HEK293 (cell line): Measurements from ENCODE around the gene BPIFB4.

Experiments
- CTCF ChIA-PET: fragments of 350-600 bp; formaldehyde crosslinking; extraction: SDS; loops from one replicate; lab custom pipeline; 2021; ENCODE audit warnings: antibody characterized with exemption; lab: Yijun Ruan, JAX
- POLR2A ChIA-PET: fragments of 300-600 bp; formaldehyde crosslinking; extraction: SDS; loops from one replicate; lab custom pipeline; 2020; ENCODE audit warnings: antibody characterized with exemption, inconsistent platforms; lab: Yijun Ruan, JAX
- H3K27ac ChIP-seq: fragments of 200-500 bp; sonication (Bioruptor generic); 2 replicates; pipeline ENCODE4 v1.5.1; 2014; ENCODE audit warnings: low read depth, low read length, control low read depth, inconsistent platforms; ENCODE audit errors: extremely low read depth
- H3K36me3 ChIP-seq, 2 experiments: fragments of 200-500 bp in 1 of 2; sonication (Bioruptor generic) in 1 of 2; 1 replicate in 1 of 2; 2 replicates in 1 of 2; pipeline ENCODE4 v1.5.1; 2014 to 2017; ENCODE audit warnings: inconsistent platforms in 2 of 2, low read length in 2 of 2; ENCODE audit not compliant: control insufficient read depth in 2 of 2, insufficient read depth in 1 of 2
- H3K4me1 ChIP-seq: fragments of 200-500 bp; sonication (Bioruptor generic); 2 replicates; pipeline ENCODE4 v1.5.1; 2014; ENCODE audit warnings: mild to moderate bottlenecking, low read length, inconsistent platforms; ENCODE audit not compliant: control insufficient read depth, insufficient read depth
- H3K4me3 ChIP-seq: 2 replicates; pipeline ENCODE4 v1.5.1; 2011; ENCODE audit warnings: low read depth, mild to moderate bottlenecking, control low read depth, low read length, moderate library complexity
- H3K9me3 ChIP-seq: fragments of 200-500 bp; sonication (Bioruptor generic); 2 replicates; pipeline ENCODE4 v1.5.1; 2014; ENCODE audit warnings: low read depth, low read length, inconsistent platforms; ENCODE audit not compliant: control insufficient read depth, insufficient read depth
- HOXA7 ChIP-seq: sonication (generic); formaldehyde crosslinking; IDR thresholded peaks from 2 replicates; pipeline ENCODE4 v1.8.1; 2022; ENCODE audit warnings: missing genetic modification reagents, borderline replicate concordance
- HOXD13 ChIP-seq: sonication (generic); formaldehyde crosslinking; IDR thresholded peaks from 2 replicates; pipeline ENCODE4 v1.8.0; 2022; ENCODE audit warnings: missing genetic modification reagents, borderline replicate concordance
- IKZF3 ChIP-seq: fragments of 450-650 bp; IDR thresholded peaks from 2 replicates; pipeline ENCODE4 v1.5.0; 2018; ENCODE audit warnings: missing biosample characterization, mild to moderate bottlenecking, missing genetic modification characterization, moderate library complexity
- KLF16 ChIP-seq: fragments of 450-650 bp; formaldehyde crosslinking; IDR thresholded peaks from 2 replicates; pipeline ENCODE4 v1.5.1; 2017; ENCODE audit warnings: missing biosample characterization, missing genetic modification characterization
- KLF17 ChIP-seq: fragments of 450-650 bp; formaldehyde crosslinking; IDR thresholded peaks from 2 replicates; pipeline ENCODE4 v1.5.1; 2016; ENCODE audit warnings: missing biosample characterization, missing genetic modification characterization
- KLF8 ChIP-seq: fragments of 450-650 bp; formaldehyde crosslinking; IDR thresholded peaks from 2 replicates; pipeline ENCODE4 v1.5.1; 2016; ENCODE audit warnings: missing biosample characterization, missing genetic modification characterization
- TCF7L2 ChIP-seq: IDR thresholded peaks from 2 replicates; pipeline ENCODE4 v1.6.1; 2011; ENCODE audit warnings: low read depth, mild to moderate bottlenecking, inconsistent platforms, low read length, moderate library complexity, borderline replicate concordance
- TRIM28 ChIP-seq: IDR thresholded peaks from 2 replicates; pipeline ENCODE4 v1.6.1; 2011; ENCODE audit warnings: low read length, control low read depth, borderline replicate concordance
- ZNF146 ChIP-seq: fragments of 450-650 bp; formaldehyde crosslinking; IDR thresholded peaks from 2 replicates; pipeline ENCODE4 v1.5.1; 2016; ENCODE audit warnings: missing biosample characterization, missing genetic modification characterization
- ZNF214 ChIP-seq: fragments of 450-650 bp; formaldehyde crosslinking; IDR thresholded peaks from 2 replicates; pipeline ENCODE4 v1.5.1; 2017; ENCODE audit warnings: missing biosample characterization, mild to moderate bottlenecking, missing genetic modification characterization, borderline replicate concordance
- ZNF311 ChIP-seq: fragments of 450-650 bp; formaldehyde crosslinking; IDR thresholded peaks from 2 replicates; pipeline ENCODE4 v1.5.1; 2017; ENCODE audit warnings: missing biosample characterization, missing genetic modification characterization, borderline replicate concordance
- ZNF488 ChIP-seq: fragments of 450-650 bp; formaldehyde crosslinking; IDR thresholded peaks from 2 replicates; pipeline ENCODE4 v1.5.1; 2016; ENCODE audit warnings: missing biosample characterization, missing genetic modification characterization
- ZNF521 ChIP-seq: fragments of 450-650 bp; formaldehyde crosslinking; IDR thresholded peaks from 2 replicates; pipeline ENCODE4 v1.5.1; 2017; ENCODE audit warnings: missing biosample characterization, mild to moderate bottlenecking, missing genetic modification characterization
- ZNF544 ChIP-seq: fragments of 450-650 bp; formaldehyde crosslinking; IDR thresholded peaks from 2 replicates; pipeline ENCODE4 v1.5.0; 2017; ENCODE audit warnings: missing biosample characterization, missing genetic modification characterization
- ZNF624 ChIP-seq: fragments of 450-650 bp; formaldehyde crosslinking; IDR thresholded peaks from 2 replicates; pipeline ENCODE4 v1.5.1; 2017; ENCODE audit warnings: missing biosample characterization, missing genetic modification characterization
- ZNF658 ChIP-seq: fragments of 450-650 bp; formaldehyde crosslinking; IDR thresholded peaks from 2 replicates; pipeline ENCODE4; 2016; ENCODE audit warnings: missing biosample characterization, missing genetic modification characterization
- ZNF664 ChIP-seq: fragments of 450-650 bp; formaldehyde crosslinking; IDR thresholded peaks from 2 replicates; pipeline ENCODE4 v1.5.1; 2016; ENCODE audit warnings: missing biosample characterization, missing genetic modification characterization
- ZNF670 ChIP-seq: fragments of 450-650 bp; formaldehyde crosslinking; IDR thresholded peaks from 2 replicates; pipeline ENCODE4 v1.5.1; 2016; ENCODE audit warnings: missing biosample characterization, missing genetic modification characterization, low read depth
- ZNF830 ChIP-seq: fragments of 450-650 bp; IDR thresholded peaks from 2 replicates; pipeline ENCODE4 v1.5.0; 2018; ENCODE audit warnings: missing biosample characterization, missing genetic modification characterization, low read depth, mild to moderate bottlenecking, moderate library complexity
- ZSCAN18 ChIP-seq: fragments of 450-650 bp; formaldehyde crosslinking; IDR thresholded peaks from 2 replicates; pipeline ENCODE4 v1.5.1; 2016; ENCODE audit warnings: missing biosample characterization, missing genetic modification characterization

The BPIFB4 gene

GRCh38 chr20:33130568-33131061 lies 51.2 kb downstream of the BPIFB4 start:
- CTCF ChIA-PET = no interaction called here
- no peak for TF ChIP-seq ZSCAN18 (tag by site-specific recombination)
- TF ChIP-seq KLF17 = no peak
- TF ChIP-seq TRIM28 = no peak
- H3K4me1 ChIP-seq = no peaks in the 10 kb centered on the region
- H3K27ac ChIP-seq = no peak overlapping the region
- H3K36me3 ChIP-seq = no peaks in the 10 kb centered on the region
- no peaks in the 10 kb centered on the region for H3K9me3 ChIP-seq
- POLR2A ChIA-PET = no interaction called here
- no peak overlapping the region for H3K4me3 ChIP-seq

GRCh38 chr20:33131949-33132473 lies 52.6 kb downstream of the BPIFB4 start:
- POLR2A ChIA-PET = no interaction called here

GRCh38 chr20:33132513-33133372 lies 53.3 kb downstream of the BPIFB4 start:
- H3K4me1 ChIP-seq = no peaks in the 10 kb centered on the region
- no peak overlapping the region for H3K4me3 ChIP-seq
- no peaks in the 10 kb centered on the region for H3K36me3 ChIP-seq
- CTCF ChIA-PET = no interaction called here
- TF ChIP-seq HOXA7 (CRISPR knock-in tag) (no peak), IKZF3 (tag by site-specific recombination) (peak; percentile 46)
- no peak overlapping the region for H3K27ac ChIP-seq
- no peaks in the 10 kb centered on the region for H3K9me3 ChIP-seq
- POLR2A ChIA-PET = no interaction called here

More at GRCh38 chr20:33131949-33132473, 52.6 kb downstream of the BPIFB4 start:
- CTCF ChIA-PET = no interaction called here
- TF ChIP-seq ZNF311 (tag by site-specific recombination) (no peak), KLF8 (tag by site-specific recombination) (no peak), TCF7L2 (no peak), ZNF146 (tag by site-specific recombination) (no peak), ZNF521 (tag by site-specific recombination) (no peak), ZNF664 (no peak), ZNF488 (tag by site-specific recombination) (no peak), KLF16 (tag by site-specific recombination) (no peak), IKZF3 (tag by site-specific recombination) (no peak), HOXD13 (CRISPR knock-in tag) (no peak), TRIM28 (no peak), ZNF830 (tag by site-specific recombination) (no peak), ZNF658 (tag by site-specific recombination) (no peak), ZNF670 (no peak), ZNF214 (tag by site-specific recombination) (no peak), ZNF544 (tag by site-specific recombination) (no peak), ZNF624 (no peak)
- TF ChIP-seq, all 188 proteins: peak for 0
- Histone ChIP-seq H3K4me1 (no peaks in the 10 kb centered on the region), H3K36me3 (no peaks in the 10 kb centered on the region), H3K27ac (no peak overlapping the region), H3K4me3 (no peak overlapping the region), H3K9me3 (no peaks in the 10 kb centered on the region)
